GM19452 (cell line): ENCODE results near the gene CAMK4.
A peak's percentile ranks its signal among the peaks of the same experiment; 100 is the strongest.

Source experiments
- ATAC-seq: cut with Tn5 transposase; IDR thresholded peaks from one replicate; pipeline ENCODE4 v1.9.1; 2021; ENCODE audit not compliant: unreplicated experiment

CAMK4 gene

GRCh38 chr5:111223787-111224560, at the start of gene CAMK4:
TSS of gene CAMK4 (plus strand) at chr5:111224384. CDS start at chr5:111224484, 100 bp downstream.
- ATAC-seq: peak; percentile 69

- no peak for ATAC-seq
Observed at GRCh38 chr5:111183064-111183463, 41.1 kb upstream of the CAMK4 start.

GRCh38 chr5:111187079-111187478, 37.1 kb upstream of the CAMK4 start:
- no peak for ATAC-seq

GRCh38 chr5:111194053-111194452, 30.1 kb upstream of the CAMK4 start:
- no peak for ATAC-seq

GRCh38 chr5:111194925-111195324, 29.3 kb upstream of the CAMK4 start:
- ATAC-seq: no peak

GRCh38 chr5:111197523-111197922, 26.7 kb upstream of the CAMK4 start:
- no peak for ATAC-seq

GRCh38 chr5:111198281-111198966, 25.8 kb upstream of the CAMK4 start:
- ATAC-seq: no peak

- ATAC-seq: no peak
Observed at GRCh38 chr5:111200828-111201227, 23.4 kb upstream of the CAMK4 start.

- ATAC-seq: no peak
Observed at GRCh38 chr5:111201705-111202104, 22.5 kb upstream of the CAMK4 start.

- no peak for ATAC-seq
Observed at GRCh38 chr5:111211341-111211740, 12.8 kb upstream of the CAMK4 start.

GRCh38 chr5:111214052-111214742, 10.0 kb upstream of the CAMK4 start:
- ATAC-seq: no peak

- no peak for ATAC-seq
Observed at GRCh38 chr5:111215971-111216370, 8.2 kb upstream of the CAMK4 start.

GRCh38 chr5:111221139-111221538, 3.0 kb upstream of the CAMK4 start:
- ATAC-seq: no peak

- peak; percentile 5 for ATAC-seq
Observed at GRCh38 chr5:111223101-111223786, 940 bp upstream of the CAMK4 start.

GRCh38 chr5:111224561-111225345, 569 bp downstream of the CAMK4 start:
- peak; percentile 35 for ATAC-seq

GRCh38 chr5:111225926-111226325, 1.7 kb downstream of the CAMK4 start:
- ATAC-seq: no peak

- no peak for ATAC-seq
Observed at GRCh38 chr5:111226556-111226955, 2.4 kb downstream of the CAMK4 start.

- no peak for ATAC-seq
Observed at GRCh38 chr5:111227226-111227782, 3.1 kb downstream of the CAMK4 start.

GRCh38 chr5:111227801-111228200, 3.6 kb downstream of the CAMK4 start:
- no peak for ATAC-seq
